CD8-positive, alpha-beta memory T cell (primary cell): ENCODE data around the gene PRAC1. TPM values are rescaled to one million over a fixed set of nuclear protein-coding genes. Genes with fewer than 3 reads are reported as not detected.

Source experiments
- CTCF ChIA-PET: fragments of 350-600 bp; sonication (Branson Sonifier 250); formaldehyde crosslinking; loops from one replicate; lab custom pipeline; 2021; ENCODE audit warnings: antibody characterized with exemption; lab: Charles Lee
- POLR2A ChIA-PET: fragments of 350-600 bp; sonication (Branson Sonifier 250); formaldehyde crosslinking; loops from one replicate; lab custom pipeline; 2021; ENCODE audit warnings: antibody characterized with exemption; lab: Charles Lee
- DNase-seq, 5 donors: peaks; one replicate each; pipeline versions ENCODE4 v3.0.0 to v3.0.0-alpha.2; 2020 to 2022; ENCODE audit warnings: mixed read lengths in 1 of 5
- H3K27ac ChIP-seq: one replicate; pipeline ENCODE4 v1.7.0; 2013; ENCODE audit warnings: low read depth, mild to moderate bottlenecking, low read length, moderate library complexity
- H3K27me3 ChIP-seq: 2 replicates; pipeline ENCODE4 v1.7.0; 2013; ENCODE audit warnings: low read length, mild to moderate bottlenecking; ENCODE audit not compliant: insufficient read depth, poor library complexity, severe bottlenecking
- H3K36me3 ChIP-seq: 2 replicates; pipeline ENCODE4 v1.7.0; 2013; ENCODE audit warnings: mild to moderate bottlenecking, low read length, moderate library complexity; ENCODE audit not compliant: insufficient read depth
- H3K4me1 ChIP-seq: 2 replicates; pipeline ENCODE4 v1.7.0; 2013; ENCODE audit warnings: mild to moderate bottlenecking, low read length, moderate library complexity; ENCODE audit not compliant: insufficient read depth
- H3K4me3 ChIP-seq: 2 replicates; pipeline ENCODE4 v1.7.0; 2013; ENCODE audit warnings: mild to moderate bottlenecking, low read length
- H3K9me3 ChIP-seq: 2 replicates; pipeline ENCODE4 v1.7.0; 2013; ENCODE audit warnings: mild to moderate bottlenecking, low read length
- H3K27ac Mint-ChIP-seq, 8 donors: one replicate each; pipeline ENCODE4 v1.8.0; 2020 to 2021; ENCODE audit warnings: mixed read lengths in 8 of 8, mild to moderate bottlenecking in 6 of 8, inconsistent platforms in 3 of 8, moderate library complexity in 3 of 8
- H3K27me3 Mint-ChIP-seq, 2 donors: one replicate each; pipeline ENCODE4 v1.8.0; 2020 to 2021; ENCODE audit warnings: mixed read lengths in 2 of 2, mild to moderate bottlenecking in 1 of 2, moderate library complexity in 1 of 2
- H3K36me3 Mint-ChIP-seq, 3 donors: one replicate each; pipeline ENCODE4 v1.8.0; 2020 to 2021; ENCODE audit warnings: mixed read lengths in 3 of 3, inconsistent platforms in 1 of 3, mild to moderate bottlenecking in 1 of 3
- H3K4me1 Mint-ChIP-seq, 3 donors: one replicate each; pipeline ENCODE4 v1.8.0; 2020 to 2021; ENCODE audit warnings: mixed read lengths in 3 of 3, inconsistent platforms in 1 of 3, mild to moderate bottlenecking in 1 of 3
- H3K4me3 Mint-ChIP-seq, 7 donors: one replicate each; pipeline ENCODE4 v1.8.0; 2020 to 2021; ENCODE audit warnings: mixed read lengths in 7 of 7, mild to moderate bottlenecking in 6 of 7, moderate library complexity in 4 of 7, inconsistent platforms in 2 of 7
- H3K9me3 Mint-ChIP-seq, 5 donors: one replicate each; pipeline ENCODE4 v1.8.0; 2020 to 2022; ENCODE audit warnings: mixed read lengths in 5 of 5, mild to moderate bottlenecking in 3 of 5, moderate library complexity in 2 of 5, inconsistent platforms in 1 of 5
- polyA plus RNA-seq: library from polyadenylated mRNA; unstranded; fragments of 300-500 nt; fragmentation: Illumina TruSeq; gene quantifications from one replicate; pipeline ENCODE4 v1.2.3, GENCODE V29; 2021
- total RNA-seq, 2 experiments: library from RNA; stranded (reverse); gene quantifications; one replicate each; pipeline ENCODE4 v1.2.3, GENCODE V29; 2021

Gene PRAC1
- total and polyA plus RNA-seq, 3 experiments from 2014 or later = not detected

DNA sequence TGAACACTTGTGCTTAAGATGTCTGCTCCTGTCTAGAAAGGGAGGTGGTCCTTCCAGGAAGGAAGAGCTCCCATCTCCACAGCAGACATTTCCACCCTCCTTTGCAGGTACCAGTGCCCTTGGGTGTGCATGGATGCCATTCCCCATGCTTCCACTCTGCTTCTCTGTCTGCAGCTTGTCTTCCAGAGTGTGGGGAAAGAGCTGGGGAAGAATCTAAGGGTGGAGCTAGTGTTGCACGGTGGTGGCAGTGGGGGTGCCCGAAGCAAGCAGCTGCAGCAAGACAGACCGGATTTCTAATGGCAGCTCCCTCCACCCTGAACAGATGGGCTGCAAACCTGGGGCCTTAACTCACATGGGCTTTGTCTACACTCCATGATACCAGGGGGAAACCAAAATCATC lies 28.9 kb upstream of the PRAC1 start:
- no peaks in the 10 kb centered on the region for H3K9me3 ChIP-seq
- Mint-ChIP-seq H3K4me3 (peak overlapping the region in 2 of 7 donors; percentile 1 to 29), H3K27me3 (peaks cover 85 to 91% of the 10 kb centered on the region in 2 donors), H3K9me3 (peaks cover 0 to 7% (median 6%) of the 10 kb centered on the region in 5 donors), H3K27ac (peak overlapping the region in 3 of 8 donors; percentile 28 to 74 (median 47)), H3K4me1 (peaks cover 24 to 29% (median 28%) of the 10 kb centered on the region in 3 donors), H3K36me3 (no peaks in the 10 kb centered on the region)
- no peaks in the 10 kb centered on the region for H3K36me3 ChIP-seq
- no peak for DNase-seq
- H3K4me3 ChIP-seq = no peak overlapping the region
- no peak overlapping the region for H3K27ac ChIP-seq
- ChIA-PET POLR2A (no interaction called here), CTCF (interaction anchor here (0.9 to 1.7 kb wide), 2 partner anchors 25 to 28 kb away, joined by 3 to 5 read pairs; partner anchors contain the start of gene PRAC2)
- H3K4me1 ChIP-seq = no peaks in the 10 kb centered on the region
- peaks cover 99% of the 10 kb centered on the region for H3K27me3 ChIP-seq

GRCh38 chr17:48749621-48750553 lies 27.6 kb upstream of the PRAC1 start:
- no peaks in the 10 kb centered on the region for H3K9me3 ChIP-seq
- Mint-ChIP-seq H3K9me3 (peaks cover 1 to 7% (median 6%) of the 10 kb centered on the region in 5 donors), H3K27me3 (peaks cover 87 to 91% of the 10 kb centered on the region in 2 donors), H3K27ac (peak overlapping the region in 2 of 8 donors; percentile 28 to 74), H3K4me3 (peak overlapping the region in 1 of 7 donors; percentile 56), H3K4me1 (peaks cover 25 to 32% (median 27%) of the 10 kb centered on the region in 3 donors), H3K36me3 (no peaks in the 10 kb centered on the region)
- DNase-seq = no peak
- peaks cover 99% of the 10 kb centered on the region for H3K27me3 ChIP-seq
- ChIA-PET POLR2A (no interaction called here), CTCF (interaction anchor here (2.4 kb wide), 1 partner anchor 25 kb away, joined by 8 read pairs; no protein-coding TSS in a partner anchor)
- H3K36me3 ChIP-seq = no peaks in the 10 kb centered on the region
- no peak overlapping the region for H3K4me3 ChIP-seq
- H3K4me1 ChIP-seq = no peaks in the 10 kb centered on the region
- no peak overlapping the region for H3K27ac ChIP-seq

DNA sequence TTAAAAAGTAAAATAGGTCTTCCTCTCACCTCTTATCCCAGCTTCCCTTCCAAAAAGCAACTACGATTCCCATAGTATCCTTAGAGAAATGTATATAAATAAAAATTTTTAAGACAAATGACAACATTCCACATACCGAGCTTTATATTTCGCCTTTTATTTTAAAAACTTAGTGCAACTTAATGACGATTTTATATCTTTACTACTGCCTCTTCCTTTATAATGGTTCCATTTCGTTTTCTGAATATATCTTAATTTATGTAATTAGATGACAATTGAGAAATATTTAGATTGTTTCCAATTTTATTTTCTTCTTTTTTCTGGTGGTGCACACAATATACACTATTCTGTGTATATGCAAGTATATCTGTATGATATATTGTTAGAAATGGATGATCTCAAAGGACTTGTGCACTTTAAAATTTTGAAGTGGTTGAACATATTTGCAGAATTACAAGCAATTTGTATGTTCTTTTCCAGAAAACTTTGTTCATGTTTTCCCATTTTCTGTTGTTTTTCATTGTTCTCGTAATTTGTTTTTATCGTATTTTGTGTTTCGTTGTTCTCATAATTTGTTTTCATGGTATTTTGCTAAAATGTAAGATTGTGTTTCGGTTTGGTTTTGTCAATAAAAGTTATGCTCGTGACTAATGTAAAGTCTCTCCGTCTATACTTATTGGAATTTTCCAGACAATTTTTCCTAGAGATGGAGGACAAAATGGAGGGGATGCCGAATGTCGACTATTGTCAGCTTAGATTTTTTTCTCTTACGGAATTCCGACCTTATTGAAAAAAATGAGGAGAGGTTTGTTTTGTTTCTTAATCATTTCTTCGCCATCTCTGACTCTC lies 26.6 kb upstream of the PRAC1 start:
- CTCF ChIA-PET = interaction anchor here (2.4 kb wide), 1 partner anchor 24 kb away, joined by 8 read pairs; no protein-coding TSS in a partner anchor
- POLR2A ChIA-PET = no interaction called here
- H3K4me1 ChIP-seq = no peaks in the 10 kb centered on the region
- Mint-ChIP-seq H3K9me3 (peaks cover 1 to 7% (median 6%) of the 10 kb centered on the region in 5 donors), H3K27me3 (peaks cover 88 to 93% of the 10 kb centered on the region in 2 donors), H3K27ac (peak overlapping the region in 1 of 8 donors; percentile 28), H3K36me3 (no peaks in the 10 kb centered on the region), H3K4me3 (peak overlapping the region in 1 of 7 donors; percentile 56), H3K4me1 (peaks cover 20 to 26% (median 22%) of the 10 kb centered on the region in 3 donors)
- H3K27ac ChIP-seq = no peak overlapping the region
- H3K27me3 ChIP-seq = peaks cover 97% of the 10 kb centered on the region
- H3K36me3 ChIP-seq = no peaks in the 10 kb centered on the region
- no peak for DNase-seq
- no peak overlapping the region for H3K4me3 ChIP-seq
- no peaks in the 10 kb centered on the region for H3K9me3 ChIP-seq

GRCh38 chr17:48747445-48748363 lies 25.4 kb upstream of the PRAC1 start:
- peaks cover 1 to 7% (median 6%) of the 10 kb centered on the region in 5 donors for H3K9me3 Mint-ChIP-seq
- H3K9me3 ChIP-seq = no peaks in the 10 kb centered on the region
- ChIA-PET CTCF (interaction anchor here (2.4 kb wide), 1 partner anchor 23 kb away, joined by 8 read pairs; no protein-coding TSS in a partner anchor), POLR2A (no interaction called here)
- H3K27me3 ChIP-seq = peaks cover 93% of the 10 kb centered on the region
- peaks cover 84 to 92% of the 10 kb centered on the region in 2 donors for H3K27me3 Mint-ChIP-seq
- no peak for DNase-seq
- no peak overlapping the region for H3K4me3 ChIP-seq
- H3K4me1 ChIP-seq = no peaks in the 10 kb centered on the region
- peaks cover 12 to 16% (median 14%) of the 10 kb centered on the region in 3 donors for H3K4me1 Mint-ChIP-seq
- H3K4me3 Mint-ChIP-seq = peak overlapping the region in 1 of 7 donors; percentile 74
- no peaks in the 10 kb centered on the region for H3K36me3 Mint-ChIP-seq
- H3K27ac Mint-ChIP-seq = peak overlapping the region in 1 of 8 donors; percentile 32
- no peak overlapping the region for H3K27ac ChIP-seq
- no peaks in the 10 kb centered on the region for H3K36me3 ChIP-seq

GRCh38 chr17:48746916-48747444 lies 24.7 kb upstream of the PRAC1 start:
- no peak overlapping the region for H3K27ac ChIP-seq
- POLR2A ChIA-PET = no interaction called here

GRCh38 chr17:48745381-48746275 lies 23.3 kb upstream of the PRAC1 start:
- ChIA-PET POLR2A (interaction anchor here (0.6 to 0.8 kb wide), 2 partner anchors 22 to 27 kb away, joined by 3 to 8 read pairs; no protein-coding TSS in a partner anchor), CTCF (interaction anchor here (0.9 to 1.0 kb wide), 2 partner anchors 26 to 28 kb away, joined by 3 to 4 read pairs; no protein-coding TSS in a partner anchor)
- no peak overlapping the region for H3K4me3 ChIP-seq
- no peaks in the 10 kb centered on the region for H3K4me1 ChIP-seq
- Mint-ChIP-seq H3K4me3 (peak overlapping the region in 2 of 7 donors; percentile 2 to 69), H3K27me3 (peaks cover 83 to 91% of the 10 kb centered on the region in 2 donors), H3K27ac (peak overlapping the region in 2 of 8 donors; percentile 11 to 76), H3K4me1 (peaks cover 12% of the 10 kb centered on the region in 3 donors), H3K9me3 (peaks cover 1 to 9% (median 6%) of the 10 kb centered on the region in 5 donors), H3K36me3 (no peaks in the 10 kb centered on the region)
- no peaks in the 10 kb centered on the region for H3K9me3 ChIP-seq
- H3K27me3 ChIP-seq = peaks cover 85% of the 10 kb centered on the region
- no peak for DNase-seq
- H3K27ac ChIP-seq = no peak overlapping the region
- H3K36me3 ChIP-seq = no peaks in the 10 kb centered on the region

More at GRCh38 chr17:48746916-48747444, 24.7 kb upstream of the PRAC1 start:
- Mint-ChIP-seq H3K9me3 (peaks cover 1 to 7% (median 6%) of the 10 kb centered on the region in 5 donors), H3K36me3 (no peaks in the 10 kb centered on the region), H3K4me1 (peaks cover 12 to 16% (median 12%) of the 10 kb centered on the region in 3 donors), H3K27me3 (peaks cover 84 to 92% of the 10 kb centered on the region in 2 donors), H3K4me3 (peak overlapping the region in 5 of 7 donors; percentile 17 to 69 (median 35)), H3K27ac (peak overlapping the region in 1 of 8 donors; percentile 76)
- H3K9me3 ChIP-seq = no peaks in the 10 kb centered on the region
- H3K27me3 ChIP-seq = peaks cover 93% of the 10 kb centered on the region
- H3K36me3 ChIP-seq = no peaks in the 10 kb centered on the region
- no peaks in the 10 kb centered on the region for H3K4me1 ChIP-seq
- no peak overlapping the region for H3K4me3 ChIP-seq
- DNase-seq = no peak
- CTCF ChIA-PET = interaction anchor here (2.4 kb wide), 1 partner anchor 22 kb away, joined by 8 read pairs; no protein-coding TSS in a partner anchor
